OCI-LY7 (cell line): ENCODE measurements around the gene MAPRE2. TPM values are rescaled to one million over a fixed set of nuclear protein-coding genes. Genes with fewer than 3 reads are reported as not detected.
"Not testable (repeated sequence)": the region's sequence is repeated elsewhere in the genome, so short reads cannot be mapped to it uniquely, and the experiment has no call there.

Source experiments
- BruUV-seq: library from RNA; stranded (reverse); fragments of 400-500 nt; replicated peaks from 2 replicates; lab custom pipeline; 2021; lab: Mats Ljungman, UMichigan
- CTCF ChIA-PET: fragments of 300-600 bp; sonication (Branson Sonifier 250); formaldehyde crosslinking; loops from one replicate; lab custom pipeline; 2022; ENCODE audit warnings: antibody characterized with exemption; ENCODE audit not compliant: unreplicated experiment; lab: Charles Lee
- POLR2A ChIA-PET: fragments of 300-600 bp; sonication (Branson Sonifier 250); formaldehyde crosslinking; loops from one replicate; lab custom pipeline; 2022; ENCODE audit warnings: antibody characterized with exemption; lab: Charles Lee
- DNase-seq: peaks from one replicate; pipeline ENCODE4 v3.0.0-alpha.2; 2015; ENCODE audit warnings: low spot score
- H2AFZ ChIP-seq: fragments of 200-600 bp; sonication (generic), shearing (Covaris generic); 2 replicates; pipeline ENCODE4 v1.6.1; 2014; ENCODE audit warnings: mild to moderate bottlenecking, antibody characterized with exemption, low read length, moderate library complexity
- H3K27ac ChIP-seq: fragments of 200-600 bp; sonication (generic); 2 replicates; pipeline ENCODE4 v1.5.1; 2014; ENCODE audit warnings: mixed run types, low read depth, mild to moderate bottlenecking, moderate library complexity, low read length, inconsistent platforms; ENCODE audit not compliant: poor library complexity, severe bottlenecking
- H3K36me3 ChIP-seq: fragments of 200-600 bp; sonication (generic); 2 replicates; pipeline ENCODE4 v1.6.1; 2014; ENCODE audit warnings: mild to moderate bottlenecking, antibody characterized with exemption, low read length, moderate library complexity, mixed read lengths; ENCODE audit not compliant: insufficient read depth
- H3K4me1 ChIP-seq: fragments of 200-600 bp; sonication (generic); 2 replicates; pipeline ENCODE4 v1.5.1; 2014; ENCODE audit warnings: mild to moderate bottlenecking, low read length; ENCODE audit not compliant: insufficient read depth, poor library complexity, severe bottlenecking
- H3K4me2 ChIP-seq: fragments of 200-600 bp; sonication (generic); 2 replicates; pipeline ENCODE4 v1.6.1; 2014; ENCODE audit warnings: mild to moderate bottlenecking, low read length
- H3K4me3 ChIP-seq: fragments of 200-600 bp; sonication (generic); 2 replicates; pipeline ENCODE4 v1.5.1; 2014; ENCODE audit warnings: mild to moderate bottlenecking, low read depth, low read length; ENCODE audit not compliant: poor library complexity, severe bottlenecking
- H3K79me2 ChIP-seq: fragments of 200-600 bp; sonication (generic); 2 replicates; pipeline ENCODE4 v1.6.1; 2016; ENCODE audit warnings: low read depth, mild to moderate bottlenecking, low read length, moderate library complexity, mixed read lengths; ENCODE audit not compliant: insufficient read depth
- H3K9me2 ChIP-seq: fragments of 200-600 bp; sonication (generic); 2 replicates; pipeline ENCODE4 v1.6.1; 2016; ENCODE audit warnings: mild to moderate bottlenecking, low read length, mixed read lengths; ENCODE audit not compliant: insufficient read depth
- H3K9me3 ChIP-seq: fragments of 200-600 bp; sonication (generic); 2 replicates; pipeline ENCODE4 v1.6.1; 2014; ENCODE audit warnings: mild to moderate bottlenecking, mixed run types, low read length, mixed read lengths
- H4K20me1 ChIP-seq: fragments of 200-600 bp; sonication (generic); 2 replicates; pipeline ENCODE4 v1.6.1; 2014; ENCODE audit warnings: mild to moderate bottlenecking, antibody characterized with exemption, low read length, moderate library complexity, mixed read lengths; ENCODE audit not compliant: insufficient read depth
- EZH2phosphoT487 ChIP-seq: fragments of 200-600 bp; sonication (generic); IDR thresholded peaks from 2 replicates; pipeline ENCODE4 v1.6.1; 2018; ENCODE audit warnings: low read depth, borderline replicate concordance, mild to moderate bottlenecking, mixed run types, antibody characterized with exemption, low read length, moderate library complexity, mixed read lengths
- intact Hi-C: fragments of 100-400 bp; cut with micrococcal nuclease; formaldehyde crosslinking; loops from one replicate; pipeline ENCODE4 v1.10.0; 2022; ENCODE audit not compliant: unreplicated experiment
- total RNA-seq, 2 experiments: library from RNA; depleted of rRNA in 1 of 2; stranded (reverse); fragments of >200 nt in 1 of 2; shearing (Covaris generic) in 1 of 2; gene quantifications; 2 replicates each; pipeline ENCODE4 v1.2.3, GENCODE V29; 2014 to 2022
- TF ChIP-seq, protein P1 (sequence below): fragments of 200-600 bp; sonication (generic); conservative IDR thresholded peaks from 2 replicates; pipeline ENCODE4 v1.5.1; 2014; ENCODE audit warnings: mild to moderate bottlenecking, antibody characterized with exemption, low read length, moderate library complexity, mixed read lengths

The MAPRE2 gene
- total RNA-seq, 2 experiments from 2014 or later: 17.1 to 35.2 TPM

DNA sequence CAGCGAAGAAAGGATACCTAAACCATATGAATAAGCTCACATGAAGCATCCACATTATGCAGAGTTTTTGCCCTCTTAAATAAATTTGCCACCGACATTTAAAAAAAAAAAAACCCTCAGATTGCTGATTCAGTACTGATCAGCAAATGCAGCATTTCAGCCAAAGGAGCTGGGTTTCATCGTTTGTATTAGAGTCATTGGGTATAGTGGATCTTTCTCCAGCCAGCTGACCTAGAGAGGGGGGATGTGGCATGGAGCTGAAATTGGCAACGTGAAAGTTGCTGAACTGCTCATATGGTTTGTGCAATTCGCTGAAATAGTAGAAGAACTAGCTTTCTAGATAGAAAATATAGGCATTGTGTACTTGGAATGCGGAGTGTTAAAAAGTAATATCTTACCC lies 126.1 kb downstream of the MAPRE2 start:
- Histone ChIP-seq H3K4me1 (peaks cover 3% of the 10 kb centered on the region), H3K9me3 (no peaks in the 10 kb centered on the region), H3K27ac (no peak overlapping the region), H3K4me2 (no peak overlapping the region), H3K36me3 (no peaks in the 10 kb centered on the region), H3K79me2 (no peaks in the 10 kb centered on the region), H3K4me3 (no peak overlapping the region), H4K20me1 (no peaks in the 10 kb centered on the region), H3K9me2 (no peaks in the 10 kb centered on the region), H2AFZ (no peak overlapping the region)
- CTCF ChIA-PET: no interaction called here
- POLR2A ChIA-PET: no interaction called here
- TF ChIP-seq, protein P1, sequence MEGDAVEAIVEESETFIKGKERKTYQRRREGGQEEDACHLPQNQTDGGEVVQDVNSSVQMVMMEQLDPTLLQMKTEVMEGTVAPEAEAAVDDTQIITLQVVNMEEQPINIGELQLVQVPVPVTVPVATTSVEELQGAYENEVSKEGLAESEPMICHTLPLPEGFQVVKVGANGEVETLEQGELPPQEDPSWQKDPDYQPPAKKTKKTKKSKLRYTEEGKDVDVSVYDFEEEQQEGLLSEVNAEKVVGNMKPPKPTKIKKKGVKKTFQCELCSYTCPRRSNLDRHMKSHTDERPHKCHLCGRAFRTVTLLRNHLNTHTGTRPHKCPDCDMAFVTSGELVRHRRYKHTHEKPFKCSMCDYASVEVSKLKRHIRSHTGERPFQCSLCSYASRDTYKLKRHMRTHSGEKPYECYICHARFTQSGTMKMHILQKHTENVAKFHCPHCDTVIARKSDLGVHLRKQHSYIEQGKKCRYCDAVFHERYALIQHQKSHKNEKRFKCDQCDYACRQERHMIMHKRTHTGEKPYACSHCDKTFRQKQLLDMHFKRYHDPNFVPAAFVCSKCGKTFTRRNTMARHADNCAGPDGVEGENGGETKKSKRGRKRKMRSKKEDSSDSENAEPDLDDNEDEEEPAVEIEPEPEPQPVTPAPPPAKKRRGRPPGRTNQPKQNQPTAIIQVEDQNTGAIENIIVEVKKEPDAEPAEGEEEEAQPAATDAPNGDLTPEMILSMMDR: no peak
- no peak for TF ChIP-seq EZH2phosphoT487
- intact Hi-C loops: no loop called here
- DNase-seq: no peak
- no TSS peak for BruUV-seq

DNA sequence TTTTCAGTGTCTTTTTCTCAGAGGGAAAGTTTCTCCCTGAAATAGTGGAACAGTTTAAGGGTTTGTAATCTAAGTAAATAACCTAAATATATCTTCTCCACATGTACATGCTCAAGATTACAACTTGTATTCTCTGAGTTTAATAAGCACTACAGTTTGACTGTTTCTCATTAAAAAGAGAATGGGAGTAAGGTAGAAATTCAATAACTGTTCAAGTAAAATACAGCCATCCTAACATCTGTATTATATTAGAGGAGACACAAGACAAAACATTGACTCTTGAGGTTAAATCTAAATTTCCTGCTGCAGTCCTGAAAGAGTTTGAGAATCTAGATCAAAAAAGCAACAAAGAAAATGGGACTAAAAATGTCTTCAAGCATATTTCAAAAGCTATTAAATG lies 126.6 kb downstream of the MAPRE2 start:
- Histone ChIP-seq H2AFZ (no peak overlapping the region), H3K79me2 (no peaks in the 10 kb centered on the region), H3K4me3 (no peak overlapping the region), H3K27ac (no peak overlapping the region), H3K4me2 (no peak overlapping the region), H3K9me3 (peaks cover 2% of the 10 kb centered on the region; the same call in 1 of the 2 replicates), H4K20me1 (no peaks in the 10 kb centered on the region), H3K36me3 (peaks cover 3% of the 10 kb centered on the region), H3K4me1 (peaks cover 8% of the 10 kb centered on the region), H3K9me2 (no peaks in the 10 kb centered on the region)
- BruUV-seq: no TSS peak
- TF ChIP-seq, protein P1: no peak
- TF ChIP-seq EZH2phosphoT487: no peak
- POLR2A ChIA-PET: no interaction called here
- DNase-seq: no peak
- CTCF ChIA-PET: no interaction called here
- intact Hi-C loops: no loop called here

DNA sequence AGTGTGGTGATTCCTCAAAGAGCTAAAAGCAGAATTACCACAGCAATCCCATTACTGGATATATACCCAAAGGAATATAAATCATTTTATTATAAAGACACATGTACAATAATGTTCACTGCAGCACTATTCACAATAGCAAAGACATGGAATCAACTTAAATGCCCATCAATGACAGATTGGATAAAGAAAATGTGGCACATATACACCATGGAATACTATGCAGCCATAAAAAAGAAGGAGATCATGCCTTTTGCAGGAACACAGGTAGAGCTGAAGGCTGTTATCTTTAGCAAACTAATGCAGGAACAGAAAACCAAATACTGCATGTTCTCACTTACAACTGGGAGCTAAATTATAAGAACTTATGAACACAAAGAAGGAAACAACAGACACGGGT lies 129.1 kb downstream of the MAPRE2 start:
- H4K20me1 ChIP-seq, CTCF ChIA-PET: not testable (repeated sequence)

More for the DNA sequence above, 129.1 kb downstream of the MAPRE2 start:
- intact Hi-C loops, H3K9me2 ChIP-seq, H3K27ac ChIP-seq, H2AFZ ChIP-seq, H3K4me2 ChIP-seq, H3K79me2 ChIP-seq, H3K4me3 ChIP-seq, BruUV-seq, POLR2A ChIA-PET, DNase-seq: not testable (repeated sequence)
- H3K36me3 ChIP-seq: peaks cover 16% of the 10 kb centered on the region
- peaks cover 19% of the 10 kb centered on the region; the same call in 1 of the 2 replicates for H3K9me3 ChIP-seq
- peaks cover 28% of the 10 kb centered on the region for H3K4me1 ChIP-seq
